Activated CD8-positive, alpha-beta memory T cell treated with anti-CD3 and anti-CD28 coated beads, Interleukin-2, amount 50 U/mL, for 1 hour (primary cell): Measurements from ENCODE around the gene GPBP1L1.
"Not testable (repeated sequence)": the region's sequence is repeated elsewhere in the genome, so short reads cannot be mapped to it uniquely, and the experiment has no call there.

Experiments
- DNase-seq: peaks from one replicate; pipeline ENCODE4 v3.0.0-alpha.2; 2020; ENCODE audit errors: extremely low read depth

Gene GPBP1L1

GRCh38 chr1:45686288-45687013 is at the start of gene GPBP1L1:
Gene GPBP1L1, minus strand, starts transcription at chr1:45686533. Its CDS starts 27,446 bp downstream, at chr1:45659087.
- peak; percentile 91 for DNase-seq

GRCh38 chr1:45730780-45731319 is 44.5 kb upstream of the GPBP1L1 start:
- no peak for DNase-seq

GRCh38 chr1:45730075-45730779 is 43.9 kb upstream of the GPBP1L1 start:
- no peak for DNase-seq

- DNase-seq, result not testable (repeated sequence)
Observed at GRCh38 chr1:45726007-45726406, 39.7 kb upstream of the GPBP1L1 start.

- no peak for DNase-seq
Observed at GRCh38 chr1:45723248-45723930, 37.1 kb upstream of the GPBP1L1 start.

- no peak for DNase-seq
Observed at GRCh38 chr1:45722809-45723208, 36.5 kb upstream of the GPBP1L1 start.

- DNase-seq, result no peak
Observed at GRCh38 chr1:45721207-45721606, 34.9 kb upstream of the GPBP1L1 start.

GRCh38 chr1:45718289-45718688 is 32.0 kb upstream of the GPBP1L1 start:
- no peak for DNase-seq

GRCh38 chr1:45717386-45717785 is 31.1 kb upstream of the GPBP1L1 start:
- not testable (repeated sequence) for DNase-seq

- no peak for DNase-seq
Observed at GRCh38 chr1:45716700-45717099, 30.4 kb upstream of the GPBP1L1 start.

GRCh38 chr1:45713711-45714110 is 27.4 kb upstream of the GPBP1L1 start:
- DNase-seq, result no peak

- DNase-seq, result no peak
Observed at GRCh38 chr1:45704637-45705036, 18.3 kb upstream of the GPBP1L1 start.

- no peak for DNase-seq
Observed at GRCh38 chr1:45694823-45695222, 8.5 kb upstream of the GPBP1L1 start.

GRCh38 chr1:45693811-45694210 is 7.5 kb upstream of the GPBP1L1 start:
- not testable (repeated sequence) for DNase-seq

- peak; percentile 46 for DNase-seq
Observed at GRCh38 chr1:45687754-45688740, 1.7 kb upstream of the GPBP1L1 start, which contains the start of gene TMEM69. Gene TMEM69, plus strand, starts transcription at chr1:45688181. Its CDS starts 2,888 bp downstream, at chr1:45691069.

GRCh38 chr1:45687014-45687753 is 851 bp upstream of the GPBP1L1 start:
- peak; percentile 94 for DNase-seq

- DNase-seq, result peak; percentile 20
Observed at GRCh38 chr1:45686015-45686287, 382 bp downstream of the GPBP1L1 start.

GRCh38 chr1:45685308-45686014 is 872 bp downstream of the GPBP1L1 start:
- DNase-seq, result no peak

- no peak for DNase-seq
Observed at GRCh38 chr1:45684402-45684801, 1.9 kb downstream of the GPBP1L1 start.

- no peak for DNase-seq
Observed at GRCh38 chr1:45682942-45683341, 3.4 kb downstream of the GPBP1L1 start.
